GM12864 (cell line): ENCODE measurements around the gene SLC35F3.

Experiments
- DNase-seq: peaks from one replicate; pipeline ENCODE4 v3.0.0-alpha.2; 2011; ENCODE audit warnings: low read depth
- H3K4me3 ChIP-seq: 2 replicates; pipeline ENCODE4 v1.5.1; 2011; ENCODE audit warnings: mild to moderate bottlenecking, low read depth, low read length, control low read depth
- TF ChIP-seq, protein P1 (sequence below): IDR thresholded peaks from 2 replicates; pipeline ENCODE4 v1.5.1; 2011; ENCODE audit warnings: low read depth, mild to moderate bottlenecking, moderate library complexity, low read length, control low read depth, inconsistent platforms; ENCODE audit errors: missing control alignments

Gene SLC35F3

DNA sequence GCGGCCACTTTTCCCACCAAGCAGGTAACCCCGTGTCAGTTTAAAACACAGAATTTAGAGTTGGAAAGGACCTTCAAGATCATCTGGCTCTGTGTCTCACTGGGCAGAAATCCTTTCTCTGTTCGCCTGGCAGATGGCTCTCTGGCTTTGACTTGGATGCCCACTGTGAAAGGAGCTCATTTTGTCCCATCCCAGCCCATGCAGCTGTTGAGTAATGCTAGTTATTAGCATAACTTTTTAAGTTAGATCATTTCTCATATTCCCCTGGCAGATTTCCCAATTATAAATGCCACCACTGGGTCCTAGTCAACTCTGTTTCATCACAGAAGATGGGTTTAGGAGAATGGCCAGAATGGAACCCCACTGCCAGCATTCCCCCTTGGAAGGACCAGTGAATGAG is 55.9 kb downstream of the SLC35F3 start:
- no peak overlapping the region for H3K4me3 ChIP-seq
- no peak for DNase-seq
- TF ChIP-seq, protein P1, sequence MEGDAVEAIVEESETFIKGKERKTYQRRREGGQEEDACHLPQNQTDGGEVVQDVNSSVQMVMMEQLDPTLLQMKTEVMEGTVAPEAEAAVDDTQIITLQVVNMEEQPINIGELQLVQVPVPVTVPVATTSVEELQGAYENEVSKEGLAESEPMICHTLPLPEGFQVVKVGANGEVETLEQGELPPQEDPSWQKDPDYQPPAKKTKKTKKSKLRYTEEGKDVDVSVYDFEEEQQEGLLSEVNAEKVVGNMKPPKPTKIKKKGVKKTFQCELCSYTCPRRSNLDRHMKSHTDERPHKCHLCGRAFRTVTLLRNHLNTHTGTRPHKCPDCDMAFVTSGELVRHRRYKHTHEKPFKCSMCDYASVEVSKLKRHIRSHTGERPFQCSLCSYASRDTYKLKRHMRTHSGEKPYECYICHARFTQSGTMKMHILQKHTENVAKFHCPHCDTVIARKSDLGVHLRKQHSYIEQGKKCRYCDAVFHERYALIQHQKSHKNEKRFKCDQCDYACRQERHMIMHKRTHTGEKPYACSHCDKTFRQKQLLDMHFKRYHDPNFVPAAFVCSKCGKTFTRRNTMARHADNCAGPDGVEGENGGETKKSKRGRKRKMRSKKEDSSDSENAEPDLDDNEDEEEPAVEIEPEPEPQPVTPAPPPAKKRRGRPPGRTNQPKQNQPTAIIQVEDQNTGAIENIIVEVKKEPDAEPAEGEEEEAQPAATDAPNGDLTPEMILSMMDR: no peak

DNA sequence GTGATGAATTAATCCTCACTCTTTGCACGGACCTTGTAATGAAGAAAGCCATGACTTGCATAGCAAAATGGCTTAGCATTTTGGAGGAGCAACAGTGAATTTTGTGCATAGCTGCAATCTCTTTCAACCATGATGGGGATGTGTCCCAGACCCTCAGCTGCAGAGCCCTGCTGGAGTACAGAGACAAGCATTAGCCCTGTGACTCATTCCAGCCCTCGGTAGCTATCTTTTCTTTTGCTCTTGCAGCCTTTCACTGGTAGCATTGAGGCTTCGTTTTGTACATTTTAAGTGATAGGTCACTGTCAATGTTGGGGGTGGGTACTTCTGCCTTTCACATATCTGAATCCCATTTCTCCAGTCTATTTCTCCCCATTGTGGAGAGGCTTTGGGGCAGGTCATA is 58.4 kb downstream of the SLC35F3 start:
- no peak overlapping the region for H3K4me3 ChIP-seq
- TF ChIP-seq, protein P1: no peak
- DNase-seq: no peak

DNA sequence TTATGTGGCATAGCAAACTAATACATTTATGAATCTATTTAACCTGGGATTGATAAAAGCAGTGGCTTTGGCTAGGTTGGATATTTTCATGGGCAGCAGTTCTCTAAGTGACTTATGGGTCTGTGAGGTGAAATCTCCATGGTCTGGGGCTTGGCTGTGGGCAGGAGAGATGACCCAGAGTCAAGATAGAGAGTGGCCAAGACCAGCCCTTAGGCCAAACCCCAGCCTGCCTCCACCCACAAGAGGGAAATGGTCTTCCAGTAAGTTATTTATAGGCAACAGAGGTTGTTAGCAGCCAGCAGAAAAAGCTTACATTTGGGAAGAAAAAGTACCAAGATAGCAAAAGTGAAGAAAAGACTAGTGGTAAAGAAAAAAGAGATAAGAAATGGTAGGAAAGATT is 61.4 kb downstream of the SLC35F3 start:
- no peak for DNase-seq
- TF ChIP-seq, protein P1: no peak
- no peak overlapping the region for H3K4me3 ChIP-seq

DNA sequence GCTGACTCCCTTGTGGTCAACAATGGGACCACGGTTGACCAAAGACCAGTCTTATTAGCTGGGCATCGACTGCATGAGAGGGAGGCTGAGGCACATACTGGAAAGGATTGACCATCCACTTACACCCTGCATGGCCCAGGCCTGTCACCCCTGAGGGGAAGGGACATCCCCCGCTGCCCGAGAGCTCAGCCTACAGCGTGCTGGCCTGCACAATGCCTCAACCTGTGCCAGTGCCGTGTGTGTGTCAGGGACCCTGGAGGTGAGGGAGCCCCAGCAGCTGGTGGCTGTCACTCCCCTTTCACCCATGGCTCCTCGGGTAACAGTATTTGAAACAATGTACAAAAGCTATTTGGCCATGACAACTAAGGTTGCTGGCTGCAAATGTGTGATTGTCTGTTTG is 67.3 kb downstream of the SLC35F3 start:
- H3K4me3 ChIP-seq: no peak overlapping the region
- TF ChIP-seq, protein P1: no peak
- DNase-seq: no peak

DNA sequence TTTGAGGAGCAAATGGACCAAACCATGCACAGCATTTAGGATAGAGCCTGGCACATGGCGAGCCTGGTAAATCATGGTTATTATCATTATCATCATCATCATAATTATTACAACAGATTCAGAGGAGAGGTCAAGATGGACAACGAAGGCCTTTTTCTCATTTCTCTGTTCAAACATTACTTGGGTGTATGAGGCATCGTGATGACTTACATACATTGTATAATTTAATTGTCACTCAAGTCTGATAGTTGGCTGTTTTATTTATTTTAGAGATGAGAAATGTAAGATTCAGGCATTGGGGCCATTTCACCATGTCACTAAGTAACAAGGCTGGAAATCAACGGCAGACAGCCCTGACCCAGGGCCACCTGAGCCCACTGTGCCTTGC is 68.1 kb downstream of the SLC35F3 start:
- TF ChIP-seq, protein P1: no peak
- no peak overlapping the region for H3K4me3 ChIP-seq
- DNase-seq: no peak

DNA sequence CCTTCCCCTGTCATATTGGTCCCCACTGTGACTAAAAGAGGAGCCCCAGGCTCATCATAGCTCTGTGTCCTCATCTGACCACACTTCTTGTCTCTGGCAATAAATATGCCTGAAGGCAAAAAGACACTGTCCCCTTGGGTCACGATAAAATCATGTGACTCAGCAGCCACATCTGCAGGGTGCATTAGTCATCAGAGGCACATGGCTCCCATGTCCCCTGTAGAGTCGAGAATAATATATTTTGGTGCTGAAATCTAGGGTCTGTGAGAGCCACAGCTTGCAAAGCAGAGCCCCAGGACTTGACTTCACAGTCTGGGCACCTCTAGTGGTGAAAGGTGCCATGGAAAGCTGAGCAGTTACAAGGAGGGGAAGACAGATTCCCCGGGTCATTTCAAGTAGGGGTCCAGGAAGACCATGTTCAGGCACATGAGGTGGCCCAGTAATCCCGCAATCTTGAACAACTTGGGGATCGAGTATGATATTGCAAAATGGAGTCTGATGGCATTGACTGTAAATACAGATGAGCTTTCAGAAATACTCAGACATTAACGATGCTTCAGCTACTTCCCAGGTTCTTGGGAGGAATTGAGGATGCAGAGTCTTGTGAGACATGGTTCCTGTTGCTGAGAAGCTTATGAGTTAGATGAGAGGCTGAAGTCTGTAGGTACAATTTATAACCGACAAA is 68.6 kb downstream of the SLC35F3 start:
- TF ChIP-seq, protein P1: no peak
- DNase-seq: no peak
- H3K4me3 ChIP-seq: no peak overlapping the region

DNA sequence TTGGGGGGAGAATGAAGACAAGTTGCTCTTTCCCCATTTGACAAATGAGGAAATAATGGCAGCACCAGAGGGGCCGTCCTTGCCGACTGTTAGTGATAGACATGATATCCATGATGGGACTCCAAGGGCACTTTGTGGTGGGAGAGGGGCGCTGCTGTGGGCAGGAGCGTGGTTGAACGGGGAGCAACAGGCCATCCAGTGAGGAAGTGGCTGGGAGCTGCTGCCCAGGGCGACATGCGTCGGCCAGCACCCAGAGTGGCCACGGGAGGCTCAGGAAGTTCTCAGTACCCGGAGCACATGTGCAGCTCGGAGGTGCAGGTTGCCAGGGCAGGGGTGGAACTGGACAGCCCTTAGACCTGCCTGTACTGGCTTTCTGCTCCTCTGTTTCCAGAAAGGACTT is 71.0 kb downstream of the SLC35F3 start:
- no peak overlapping the region for H3K4me3 ChIP-seq
- DNase-seq: no peak
- TF ChIP-seq, protein P1: no peak
